ENCODE data around the gene TPSD1.
"Not testable (repeated sequence)": the region's sequence is repeated elsewhere in the genome, so short reads cannot be mapped to it uniquely, and the experiment has no call there.

The TPSD1 gene

DNA sequence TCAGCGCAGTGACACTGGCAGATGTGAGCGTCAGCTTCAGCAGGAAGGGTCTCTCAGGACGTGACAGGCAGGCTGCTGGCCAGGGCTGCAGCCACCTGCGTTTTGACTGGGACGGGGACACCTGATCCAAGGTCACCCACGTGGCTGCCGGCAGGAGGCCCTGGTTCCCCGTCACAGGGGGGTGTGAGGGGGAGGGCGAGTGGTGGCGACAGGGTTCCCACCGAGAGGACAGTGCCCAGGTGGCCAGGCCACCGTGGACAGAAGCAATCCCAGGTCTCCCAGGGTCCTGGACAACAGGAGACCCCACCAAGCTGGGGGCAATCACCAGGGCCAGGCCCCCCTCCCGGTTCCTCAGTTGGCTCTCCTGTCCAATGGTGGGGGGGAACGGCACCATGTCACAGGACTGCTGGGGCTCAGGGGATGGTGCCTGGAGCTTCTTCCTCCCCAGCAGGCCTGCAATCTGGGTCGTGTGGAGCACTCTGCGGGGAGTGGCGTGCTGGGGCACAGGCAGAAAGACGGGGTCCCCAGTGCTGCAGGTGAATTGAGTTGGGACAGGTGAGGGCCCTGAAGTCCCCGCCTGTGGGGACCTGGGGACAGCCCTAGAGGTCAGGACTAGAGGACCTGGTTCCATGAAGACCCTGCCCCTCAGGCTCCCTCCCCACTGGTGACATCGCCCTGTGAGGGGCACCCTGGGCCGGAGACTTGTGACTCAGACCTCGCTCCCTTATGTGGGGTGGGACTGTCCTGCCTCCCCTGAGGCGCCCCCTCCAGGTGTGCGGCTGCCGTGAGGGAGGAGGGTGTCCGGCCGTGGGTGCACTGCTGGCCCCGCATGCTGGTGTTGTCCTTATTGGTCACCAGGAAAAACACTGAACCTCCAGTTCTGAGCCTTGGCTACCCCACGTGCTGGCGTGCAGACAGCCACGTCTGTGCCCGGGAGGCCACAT is 11.7 kb upstream of the TPSD1 start:
- DNase-seq: not testable (repeated sequence)

DNA sequence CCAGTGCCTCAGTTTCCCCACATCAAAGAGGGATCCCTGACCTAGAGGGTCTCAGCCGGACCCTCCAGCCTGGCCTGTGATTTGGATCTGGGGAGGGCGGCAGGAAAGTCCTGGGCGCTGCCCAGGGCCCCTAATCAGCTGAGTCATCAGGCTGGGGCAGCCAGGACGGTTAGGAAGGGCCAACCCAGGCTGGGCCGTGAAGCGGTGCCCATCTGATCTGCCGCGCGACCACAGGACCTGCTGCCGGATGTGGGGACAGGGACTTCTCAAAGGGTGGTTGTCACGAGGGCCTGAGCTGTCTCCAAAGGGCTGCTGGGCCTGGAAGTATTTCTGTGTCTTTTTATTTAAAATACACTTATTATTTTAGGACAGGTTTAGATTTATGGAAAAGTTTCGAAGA is 11.0 kb upstream of the TPSD1 start:
- no peak for DNase-seq

DNA sequence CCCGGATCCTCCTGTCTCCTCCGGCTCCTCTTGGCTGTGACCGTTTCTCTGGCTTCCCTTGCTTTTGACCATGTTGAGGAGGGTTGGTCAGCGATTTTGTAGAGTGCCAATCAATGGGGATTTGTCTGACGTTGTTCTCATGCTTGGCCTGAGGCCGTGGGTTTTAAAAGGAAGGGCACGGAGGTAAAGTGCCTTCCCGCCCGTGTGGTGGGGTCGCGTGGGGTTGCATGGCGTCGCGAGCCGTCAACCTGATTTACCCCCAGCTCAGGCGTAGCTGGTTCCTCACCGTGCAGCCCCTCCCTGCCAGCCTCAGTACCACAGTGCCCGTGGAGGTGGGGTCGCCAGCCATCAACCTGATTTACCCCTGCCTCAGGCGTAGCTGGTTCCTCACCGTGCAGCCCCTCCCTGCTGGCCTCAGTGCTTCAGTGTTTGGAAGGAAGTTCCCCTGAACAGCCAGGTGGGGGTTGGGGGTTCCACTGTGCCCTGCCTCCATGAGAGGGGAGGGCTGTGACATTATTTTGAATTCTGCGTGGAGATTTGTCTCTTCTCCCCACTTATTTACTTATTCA is 10.3 kb upstream of the TPSD1 start:
- no peak for DNase-seq

DNA sequence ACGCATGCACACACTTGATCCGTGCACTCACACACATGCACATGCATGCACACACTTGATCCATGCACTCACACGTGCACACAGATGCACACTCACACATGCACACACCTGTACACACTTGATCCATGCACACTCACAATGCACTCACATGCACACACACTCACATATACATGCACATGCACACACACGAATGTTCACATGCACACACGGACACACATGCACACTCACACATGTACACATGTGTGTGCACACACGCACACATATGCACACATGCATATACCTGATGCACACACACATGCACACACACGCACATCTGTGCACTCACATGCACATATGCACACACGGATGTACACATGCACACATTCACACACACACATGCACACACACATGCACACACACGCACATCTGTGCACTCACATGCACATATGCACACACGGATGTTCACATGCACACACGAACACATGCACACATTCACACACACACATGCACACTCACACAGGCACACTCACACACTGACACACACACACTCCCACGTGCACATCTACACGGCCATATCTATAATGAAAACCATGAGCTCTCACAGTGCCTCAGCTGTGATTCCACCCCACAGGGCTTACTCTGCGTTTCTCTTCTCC is 7.8 kb upstream of the TPSD1 start:
- not testable (repeated sequence) for DNase-seq

DNA sequence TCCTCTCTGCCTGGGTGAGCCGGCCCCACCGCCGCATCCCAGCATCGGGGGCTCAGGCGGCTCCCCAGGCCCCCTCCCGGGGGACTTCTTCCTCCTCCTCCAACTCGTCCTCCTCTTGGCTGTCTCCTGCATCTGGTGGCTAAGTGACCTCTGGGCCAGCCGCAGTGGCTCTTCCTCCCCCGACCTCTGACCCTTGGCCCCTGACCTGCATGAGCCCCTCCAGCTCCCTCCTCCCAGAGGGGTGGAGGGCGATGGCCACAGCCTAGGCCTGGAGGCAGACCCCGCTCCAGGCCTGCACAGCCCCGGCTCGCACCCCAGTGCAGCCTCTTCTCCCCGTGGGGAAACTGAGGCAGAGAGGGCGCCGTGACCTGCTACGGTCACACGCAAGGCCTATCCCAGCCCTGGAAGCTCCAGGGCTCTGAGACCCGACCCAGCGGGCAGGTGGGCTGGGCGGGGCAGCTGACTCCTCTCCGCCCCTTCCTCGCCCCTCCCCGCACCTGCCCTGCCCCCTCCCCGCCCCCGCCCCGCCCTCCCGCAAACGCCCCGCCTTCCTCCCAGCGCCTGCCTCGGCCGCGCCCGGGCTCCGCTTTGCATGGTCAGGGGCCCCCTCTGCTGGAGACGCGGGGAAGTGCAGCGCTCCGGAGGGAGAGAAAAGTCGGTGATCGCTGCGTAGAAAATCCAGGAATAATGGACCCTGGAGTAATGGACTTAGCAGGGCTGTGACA is 6.7 kb upstream of the TPSD1 start:
- not testable (repeated sequence) for DNase-seq

DNA sequence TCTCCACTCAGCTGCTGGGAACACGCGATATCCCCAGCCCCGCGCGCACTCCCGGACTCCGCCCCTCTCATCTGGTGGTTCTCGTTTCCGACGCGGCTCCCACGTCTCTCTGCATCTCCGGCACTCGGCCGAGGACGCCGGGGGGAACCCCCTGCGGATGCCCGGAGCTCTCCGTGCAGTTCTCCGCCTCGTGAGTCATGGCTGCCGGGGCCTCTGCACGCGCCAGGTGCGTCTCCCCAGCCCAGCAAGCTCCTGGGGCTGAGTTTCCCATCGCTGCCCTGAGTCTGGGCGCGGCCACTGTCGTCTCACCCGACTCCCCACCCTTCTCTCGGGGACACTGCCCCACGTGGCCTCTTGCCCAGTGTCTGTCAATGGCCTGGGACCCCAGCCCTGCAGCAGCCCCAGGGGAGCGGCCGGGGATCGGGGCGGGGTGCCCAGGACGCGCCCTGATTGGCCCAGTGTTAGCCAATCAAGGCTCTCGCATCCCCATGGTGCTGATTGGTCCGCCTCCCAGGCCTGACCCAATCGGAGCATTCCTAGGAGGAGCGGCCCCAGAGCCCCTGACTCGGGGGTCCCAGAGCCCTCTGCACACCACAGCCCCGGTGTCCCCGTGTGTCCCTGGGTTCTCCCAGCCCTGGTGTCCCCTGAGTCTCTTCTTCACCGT is 2.0 kb upstream of the TPSD1 start:
- DNase-seq: not testable (repeated sequence)

DNA sequence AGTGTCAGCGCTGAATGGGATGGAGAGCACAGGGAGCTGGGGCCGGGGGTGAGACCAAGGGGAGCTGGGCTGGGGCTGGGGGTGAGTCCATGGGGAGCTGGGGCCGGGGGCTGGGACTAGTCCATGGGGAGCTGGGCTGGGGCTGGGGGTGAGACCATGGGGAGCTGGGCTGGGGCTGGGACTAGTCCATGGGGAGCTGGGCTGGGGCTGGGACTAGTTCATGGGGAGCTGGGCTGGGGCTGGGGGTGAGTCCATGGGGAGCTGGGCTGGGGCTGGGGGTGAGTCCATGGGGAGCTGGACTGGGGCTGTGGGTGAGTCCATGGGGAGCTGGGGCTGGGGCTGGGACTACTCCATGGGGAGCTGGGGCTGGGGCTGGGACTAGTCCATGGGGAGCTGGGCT is 1.0 kb upstream of the TPSD1 start:
- DNase-seq: not testable (repeated sequence)

DNA sequence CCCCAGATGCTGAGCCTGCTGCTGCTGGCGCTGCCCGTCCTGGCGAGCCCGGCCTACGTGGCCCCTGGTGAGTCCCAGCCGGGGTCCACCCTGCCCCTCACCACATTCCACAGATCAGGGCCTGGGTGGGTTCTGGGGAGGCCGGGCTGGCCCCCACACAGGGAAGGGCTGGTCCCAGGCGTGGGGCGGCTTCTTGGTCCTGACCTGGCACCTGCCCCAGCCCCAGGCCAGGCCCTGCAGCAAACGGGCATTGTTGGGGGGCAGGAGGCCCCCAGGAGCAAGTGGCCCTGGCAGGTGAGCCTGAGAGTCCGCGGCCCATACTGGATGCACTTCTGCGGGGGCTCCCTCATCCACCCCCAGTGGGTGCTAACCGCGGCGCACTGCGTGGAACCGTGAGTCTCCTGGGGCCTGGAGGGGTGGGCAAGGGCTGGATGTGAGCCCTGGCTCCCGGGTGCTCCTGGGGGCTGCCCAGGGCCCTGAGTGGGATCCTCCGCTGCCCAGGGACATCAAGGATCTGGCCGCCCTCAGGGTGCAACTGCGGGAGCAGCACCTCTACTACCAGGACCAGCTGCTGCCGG is 516 bp downstream of the TPSD1 start:
- DNase-seq: not testable (repeated sequence)

DNA sequence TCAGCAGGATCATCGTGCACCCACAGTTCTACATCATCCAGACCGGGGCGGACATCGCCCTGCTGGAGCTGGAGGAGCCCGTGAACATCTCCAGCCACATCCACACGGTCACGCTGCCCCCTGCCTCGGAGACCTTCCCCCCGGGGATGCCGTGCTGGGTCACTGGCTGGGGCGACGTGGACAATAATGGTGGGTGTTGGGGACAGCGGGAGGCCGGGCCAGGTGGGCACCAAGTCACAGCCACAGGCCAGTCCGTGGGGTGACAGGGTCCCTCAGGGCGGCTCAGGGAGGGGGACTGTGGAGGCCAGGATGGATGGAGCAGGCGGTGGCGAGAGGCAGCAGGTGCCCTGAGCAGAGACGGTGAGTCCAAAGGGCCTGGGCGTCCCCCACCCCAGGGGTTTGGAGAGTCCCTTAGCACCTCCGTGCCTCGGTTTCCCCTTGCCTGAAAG is 1.0 kb downstream of the TPSD1 start:
- no peak for DNase-seq

DNA sequence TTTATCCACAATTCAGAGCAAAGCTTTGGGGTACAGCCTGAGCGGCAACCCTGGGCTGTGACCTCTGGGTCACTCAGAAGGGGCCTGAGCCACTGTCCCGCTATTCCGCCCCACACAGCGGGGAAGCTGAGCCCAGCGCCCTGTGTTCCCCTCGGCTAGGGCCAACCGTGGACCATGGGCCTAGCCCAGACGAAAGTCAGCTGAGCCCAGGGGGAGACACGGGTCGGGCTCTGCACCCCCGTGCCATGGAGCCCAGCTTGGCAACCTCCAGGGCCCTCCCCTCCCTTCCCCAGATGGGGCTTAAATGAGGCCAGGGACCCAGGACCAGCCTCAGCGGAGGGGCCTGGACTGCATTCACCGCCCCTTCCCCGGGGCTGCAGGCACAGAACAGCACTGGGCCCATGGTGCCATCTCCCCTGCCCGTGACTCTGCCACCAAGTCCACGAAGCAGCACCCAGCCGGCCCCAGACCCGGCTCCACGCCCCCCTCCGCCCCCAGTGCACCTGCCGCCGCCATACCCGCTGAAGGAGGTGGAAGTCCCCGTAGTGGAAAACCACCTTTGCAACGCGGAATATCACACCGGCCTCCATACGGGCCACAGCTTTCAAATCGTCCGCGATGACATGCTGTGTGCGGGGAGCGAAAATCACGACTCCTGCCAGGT is 1.8 kb downstream of the TPSD1 start:
- no peak for DNase-seq

DNA sequence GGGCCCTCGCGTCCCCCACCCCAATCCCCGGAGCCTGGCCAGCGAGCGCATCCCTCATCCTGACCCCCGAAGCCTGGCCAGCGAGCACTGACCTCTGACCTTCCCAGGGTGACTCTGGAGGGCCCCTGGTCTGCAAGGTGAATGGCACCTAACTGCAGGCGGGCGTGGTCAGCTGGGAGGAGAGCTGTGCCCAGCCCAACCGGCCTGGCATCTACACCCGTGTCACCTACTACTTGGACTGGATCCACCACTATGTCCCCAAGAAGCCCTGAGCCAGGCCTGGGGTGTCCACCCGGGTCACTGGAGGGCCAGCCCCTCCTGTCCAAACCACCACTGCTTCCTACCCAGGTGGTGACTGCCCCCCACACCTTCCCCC is 2.3 kb downstream of the TPSD1 start:
- no peak for DNase-seq

DNA sequence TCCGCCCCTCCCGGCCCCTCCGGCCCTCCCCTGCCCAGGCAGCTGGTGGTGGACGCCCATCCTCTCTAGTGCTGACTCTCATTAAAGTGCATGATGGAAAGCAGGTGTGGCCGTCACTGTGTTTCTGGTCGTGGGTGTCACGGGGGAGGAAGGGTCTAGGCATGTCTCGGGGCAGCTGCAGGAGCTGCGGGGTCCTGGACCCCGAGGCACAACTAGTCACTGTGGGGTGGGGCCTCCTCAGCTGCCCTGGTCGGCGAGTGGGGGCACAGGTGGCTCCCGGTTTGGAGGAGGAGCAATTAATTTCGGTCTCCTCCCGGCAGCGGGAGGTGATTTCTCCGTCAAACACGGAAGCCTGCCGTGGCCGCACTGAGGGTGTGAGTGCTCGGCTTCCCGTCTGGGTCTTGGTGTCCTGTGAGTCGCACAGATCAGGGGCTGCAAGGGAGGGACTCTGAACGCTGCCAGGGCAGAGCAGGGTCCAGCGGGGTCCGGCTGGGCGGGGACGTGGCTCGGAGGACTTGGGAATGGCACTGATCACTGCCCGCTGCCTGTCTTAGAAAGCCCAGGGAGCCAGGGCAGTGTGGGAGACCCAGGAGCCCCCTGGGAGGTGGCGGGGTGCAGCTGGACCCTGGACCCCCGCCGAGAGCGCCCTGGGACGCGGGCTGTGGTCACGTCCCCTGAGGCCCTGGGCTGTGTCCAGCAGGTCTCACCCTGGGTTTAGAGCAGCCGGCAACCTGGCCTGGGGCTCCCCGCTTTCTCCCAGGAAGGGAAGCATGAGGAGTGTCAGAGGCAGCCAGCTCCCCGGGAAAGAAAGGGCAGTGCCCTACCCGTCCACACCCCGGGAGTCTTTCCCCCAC is 3.3 kb downstream of the TPSD1 start:
- DNase-seq: no peak

DNA sequence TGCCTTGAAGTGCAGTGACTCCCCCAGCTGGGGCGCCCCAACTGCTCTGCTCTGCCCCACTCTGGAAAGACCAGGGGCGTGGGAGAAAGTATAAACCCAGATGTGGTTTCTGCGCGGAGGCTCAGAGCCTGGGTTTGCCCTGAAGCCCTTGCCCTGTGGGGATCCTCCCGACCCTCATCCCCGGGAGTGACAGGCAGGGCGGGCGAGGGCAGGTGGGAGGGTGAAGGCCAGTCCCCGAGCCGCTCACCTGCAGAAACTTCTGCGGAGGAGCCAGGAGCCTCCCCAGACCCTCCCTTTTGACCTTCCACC is 3.8 kb downstream of the TPSD1 start:
- DNase-seq: no peak

DNA sequence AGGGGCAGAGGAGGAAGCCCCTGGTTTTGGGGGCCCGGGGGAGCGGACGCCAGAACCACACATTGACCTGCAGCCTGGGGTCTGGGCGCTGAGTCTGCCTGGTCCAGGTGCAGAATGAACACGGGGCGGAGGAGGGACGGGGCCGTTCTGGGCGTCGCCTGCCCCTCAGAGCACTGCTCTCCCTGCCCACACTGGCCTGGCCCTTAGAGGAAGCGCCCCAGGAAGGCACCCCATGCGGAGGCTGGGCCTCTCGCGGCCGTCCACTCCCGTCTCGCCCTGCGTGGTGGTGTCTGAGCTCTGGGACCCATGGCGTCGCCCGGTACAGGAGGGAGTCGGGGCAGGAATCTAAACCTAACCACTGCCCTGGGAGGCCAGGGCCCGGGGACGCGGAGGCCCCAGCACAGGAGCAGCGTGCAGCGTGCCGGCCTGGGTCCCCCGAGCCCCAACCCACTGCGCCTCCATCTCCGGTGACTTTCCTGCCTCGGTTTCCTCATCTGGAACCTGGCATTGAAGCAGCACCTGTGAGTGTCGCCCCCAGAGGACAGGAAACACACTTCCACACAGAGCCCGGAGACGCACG is 4.3 kb downstream of the TPSD1 start:
- no peak for DNase-seq

DNA sequence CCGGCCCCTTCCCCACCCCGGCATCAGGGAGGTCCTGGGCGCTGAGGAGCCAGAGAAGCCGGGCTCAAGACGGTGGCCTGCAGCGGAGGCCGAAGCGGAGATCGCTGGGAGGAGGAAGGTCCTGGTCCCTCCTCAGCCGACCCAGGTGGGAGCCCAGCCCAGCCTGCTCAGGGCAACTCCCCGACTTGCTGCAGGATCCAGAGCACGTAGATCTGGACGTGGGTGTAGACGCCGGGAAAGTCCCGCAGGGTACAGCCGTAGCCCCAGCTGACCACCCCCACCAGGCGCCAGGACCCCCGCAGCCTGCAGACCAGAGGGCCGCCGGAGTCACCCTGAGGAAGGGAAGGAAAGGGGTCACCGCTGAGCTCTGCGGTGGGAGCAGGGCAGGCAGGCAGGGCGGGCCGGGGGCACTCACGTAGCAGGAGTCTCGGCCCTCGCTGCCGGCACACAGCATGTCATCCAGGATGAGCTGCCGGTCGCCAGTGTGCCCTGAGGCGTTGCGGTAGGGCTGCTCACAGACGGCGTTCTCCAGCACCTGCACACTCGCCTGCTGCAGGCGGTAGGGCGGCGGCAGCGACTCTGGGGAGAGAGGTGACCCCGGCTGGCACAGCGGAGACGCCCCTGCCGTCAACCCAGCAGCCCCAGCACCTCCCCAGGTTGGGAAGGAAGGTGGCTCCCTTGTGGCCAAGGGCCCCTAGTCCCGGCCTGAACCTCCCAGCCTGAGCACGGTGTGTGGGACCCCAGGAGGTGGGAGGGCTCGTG is 5.4 kb downstream of the TPSD1 start:
- no peak for DNase-seq

DNA sequence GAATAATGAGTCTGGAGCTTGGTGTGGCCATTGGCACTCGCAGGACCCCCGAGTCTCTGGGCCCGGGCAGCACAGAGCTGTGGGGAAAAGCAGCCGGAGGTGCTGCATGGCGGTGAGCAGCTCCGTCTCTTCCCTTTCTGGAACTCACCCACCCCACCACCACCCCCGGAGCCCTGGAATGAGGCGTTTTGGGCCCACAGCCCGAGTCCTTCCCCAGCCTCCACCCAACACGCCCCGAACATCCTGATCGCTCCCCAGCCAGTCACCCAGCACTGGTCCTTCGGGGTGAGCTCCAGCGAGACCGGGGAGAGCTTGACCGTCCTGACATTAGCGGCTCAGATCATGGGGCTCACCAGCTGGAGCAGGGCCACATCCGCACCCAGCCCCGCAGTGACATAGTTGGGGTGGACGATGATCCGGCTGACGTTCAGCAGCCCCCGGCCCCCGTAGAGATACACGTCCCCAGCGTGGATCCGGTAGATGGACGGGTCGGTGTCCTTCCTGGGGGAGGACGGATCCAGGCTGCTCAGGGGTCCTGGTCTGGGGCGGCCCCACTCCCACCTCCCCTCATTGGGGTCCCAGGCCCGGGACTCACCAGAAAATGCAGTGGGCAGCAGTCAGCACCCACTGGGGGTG is 6.5 kb downstream of the TPSD1 start:
- no peak for DNase-seq

DNA sequence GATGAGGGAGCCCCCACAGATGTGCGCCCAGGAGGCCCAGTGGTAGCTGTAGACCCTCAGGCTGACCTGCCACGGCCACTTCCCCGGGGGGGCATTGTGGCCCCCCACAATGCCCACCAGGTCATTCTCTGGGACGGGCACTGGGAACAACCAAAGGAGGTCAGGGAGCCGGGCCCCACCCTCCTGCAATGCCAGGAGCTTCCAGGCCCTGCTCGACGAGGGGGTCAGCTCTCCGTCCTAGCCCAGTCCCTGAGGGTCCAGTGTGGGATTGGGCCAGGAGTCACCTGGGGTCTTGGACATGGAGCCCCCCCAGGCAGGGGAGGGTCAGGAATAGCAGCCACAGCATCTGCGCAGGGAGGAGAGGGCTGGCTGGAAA is 7.0 kb downstream of the TPSD1 start:
- DNase-seq: no peak

DNA sequence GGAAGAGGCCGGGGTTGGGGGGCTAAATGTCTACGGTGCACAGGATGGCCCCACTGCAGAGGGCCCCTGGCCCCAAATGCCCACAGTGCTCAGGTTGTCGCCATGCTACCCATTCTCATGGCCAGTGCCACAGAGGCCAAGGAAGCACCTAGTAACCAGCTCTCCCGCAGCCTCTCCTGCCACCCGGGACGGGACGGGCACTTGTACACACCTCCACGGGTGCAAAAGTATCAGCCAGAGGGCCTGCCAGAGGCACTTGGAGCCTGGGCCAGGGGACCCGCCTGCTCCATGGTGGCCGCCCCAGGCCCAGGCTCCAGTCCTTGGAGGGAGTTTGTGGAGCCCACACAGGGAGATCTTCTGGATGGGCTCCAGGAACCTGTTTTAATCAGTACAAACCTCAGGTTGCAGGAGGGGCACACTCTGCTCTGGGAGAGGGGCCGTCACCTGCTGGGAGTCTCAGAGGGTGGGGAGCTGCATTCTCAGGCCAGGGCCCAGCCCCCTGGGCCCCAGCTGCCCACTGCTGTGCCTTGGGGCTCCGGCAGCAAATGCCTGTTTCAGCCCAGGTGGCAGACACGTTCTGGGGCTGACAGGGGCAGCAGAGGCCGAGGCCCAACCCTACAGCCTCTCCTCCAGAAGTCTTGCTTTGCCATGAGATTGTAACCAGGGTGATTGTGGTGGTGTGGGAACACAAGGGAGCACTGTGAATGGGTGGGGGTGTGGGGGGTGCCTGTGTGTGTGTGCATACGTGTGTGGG is 7.9 kb downstream of the TPSD1 start:
- DNase-seq: no peak

All from right forelimb (tissue), 1 donor.